HG03108 (cell line): Measurements from ENCODE around the gene TSPOAP1.

Experiments
- ATAC-seq: cut with Tn5 transposase; IDR thresholded peaks from one replicate; pipeline ENCODE4 v1.9.1; 2021; ENCODE audit warnings: moderate library complexity; ENCODE audit not compliant: unreplicated experiment

Gene TSPOAP1

GRCh38 chr17:58267347-58268324 lies 61.0 kb downstream of the TSPOAP1 start:
- ATAC-seq, result no peak

- ATAC-seq, result no peak
Observed at GRCh38 chr17:58265902-58266875, 62.4 kb downstream of the TSPOAP1 start.

- no peak for ATAC-seq
Observed at GRCh38 chr17:58265271-58265670, 63.3 kb downstream of the TSPOAP1 start.

- ATAC-seq, result no peak
Observed at GRCh38 chr17:58264407-58265103, 64.0 kb downstream of the TSPOAP1 start.

GRCh38 chr17:58263773-58264172 lies 64.8 kb downstream of the TSPOAP1 start:
- no peak for ATAC-seq

GRCh38 chr17:58262149-58262548 lies 66.4 kb downstream of the TSPOAP1 start:
- ATAC-seq, result no peak

- no peak for ATAC-seq
Observed at GRCh38 chr17:58254803-58255202, 73.8 kb downstream of the TSPOAP1 start.

GRCh38 chr17:58253082-58253481 lies 75.5 kb downstream of the TSPOAP1 start:
- ATAC-seq, result no peak

- ATAC-seq, result no peak
Observed at GRCh38 chr17:58252141-58252540, 76.5 kb downstream of the TSPOAP1 start.
